Stimulated activated CD8-positive, alpha-beta memory T cell treated with anti-CD3 and anti-CD28 coated beads, Interleukin-2, amount 100 ng/mL, for 1 hour (primary cell): Measurements from ENCODE around the gene SLC35E1.

Experiments
- DNase-seq, 2 donors: peaks; one replicate each; pipeline ENCODE4 v3.0.0-alpha.2; 2020; ENCODE audit warnings: low read depth in 2 of 2

The SLC35E1 gene

DNA sequence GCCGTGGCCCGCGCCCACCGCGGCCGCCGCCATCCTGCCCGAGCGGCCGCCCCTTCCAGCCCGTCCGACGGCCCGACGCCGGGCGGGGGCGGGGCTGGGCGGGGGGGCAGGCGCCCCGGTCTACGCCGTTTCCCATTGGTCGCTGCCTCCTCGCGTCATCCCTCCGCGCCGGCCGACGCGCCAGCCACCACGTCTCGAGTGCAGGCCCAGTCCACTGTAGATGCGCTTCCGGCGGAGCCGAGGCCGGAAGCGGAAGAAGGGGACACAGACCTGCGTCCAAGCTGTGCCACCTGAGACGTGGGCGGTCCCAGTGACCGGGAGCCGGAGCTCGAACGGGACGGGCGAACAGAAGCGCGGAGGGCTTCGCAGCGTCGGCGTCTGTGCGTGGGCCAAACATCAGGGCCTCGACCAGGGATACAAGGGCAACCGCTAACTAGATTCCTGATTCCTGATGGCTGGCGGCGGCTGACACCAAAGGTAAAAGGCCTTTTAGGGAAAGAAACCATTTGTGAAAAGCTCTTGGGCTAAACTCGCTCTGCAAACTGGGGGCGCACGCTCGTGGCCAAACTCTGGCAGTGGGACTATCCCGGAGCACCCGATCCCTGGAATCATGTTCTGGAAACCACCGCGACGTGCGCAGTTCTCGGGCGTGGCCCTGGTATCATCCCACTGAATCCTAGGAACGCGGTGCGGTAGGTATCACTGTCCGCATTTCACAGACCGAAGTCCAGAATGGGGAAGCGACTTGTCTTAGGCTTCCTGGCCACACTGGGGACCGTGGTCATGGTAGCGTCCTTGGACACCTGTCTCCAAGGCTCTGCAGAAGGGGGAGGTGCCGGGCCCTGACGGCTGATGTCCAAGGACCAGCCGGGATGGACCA lies at the start of gene SLC35E1:
Gene SLC35E1 (minus strand): TSS at position 84 of the 880 bp plus-strand sequence. CDS start 51 bp downstream, at position 33.
- DNase-seq = peak; percentile 80 to 84

- DNase-seq = no peak
Observed at GRCh38 chr19:16621165-16621800, 49.1 kb upstream of the SLC35E1 start.

- no peak for DNase-seq
Observed at GRCh38 chr19:16620584-16620983, 48.4 kb upstream of the SLC35E1 start.

- no peak for DNase-seq
Observed at GRCh38 chr19:16620018-16620417, 47.8 kb upstream of the SLC35E1 start.

- no peak for DNase-seq
Observed at GRCh38 chr19:16619457-16619856, 47.2 kb upstream of the SLC35E1 start.

GRCh38 chr19:16618248-16618647 lies 46.0 kb upstream of the SLC35E1 start:
- no peak for DNase-seq

DNA sequence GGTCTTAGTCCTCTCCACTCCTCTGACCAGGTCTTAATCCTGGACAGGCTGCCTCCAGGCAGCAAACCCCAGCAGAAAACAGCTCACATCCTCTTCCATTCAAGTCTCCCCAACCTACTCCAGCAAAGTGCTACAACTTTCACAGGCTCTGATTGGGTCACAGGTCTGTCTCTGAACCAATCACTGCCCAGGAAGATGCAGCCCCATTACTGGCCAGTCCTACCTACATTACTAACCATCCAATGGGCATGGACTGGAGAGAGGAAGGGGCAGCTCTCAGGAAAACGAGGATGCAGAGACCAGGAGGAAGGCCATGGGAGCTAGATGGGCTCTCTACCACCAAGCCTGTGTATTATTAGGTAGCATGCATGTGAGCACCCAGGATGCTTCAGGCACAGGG lies 43.6 kb upstream of the SLC35E1 start:
- DNase-seq = no peak

- no peak for DNase-seq
Observed at GRCh38 chr19:16614941-16615340, 42.7 kb upstream of the SLC35E1 start.

DNA sequence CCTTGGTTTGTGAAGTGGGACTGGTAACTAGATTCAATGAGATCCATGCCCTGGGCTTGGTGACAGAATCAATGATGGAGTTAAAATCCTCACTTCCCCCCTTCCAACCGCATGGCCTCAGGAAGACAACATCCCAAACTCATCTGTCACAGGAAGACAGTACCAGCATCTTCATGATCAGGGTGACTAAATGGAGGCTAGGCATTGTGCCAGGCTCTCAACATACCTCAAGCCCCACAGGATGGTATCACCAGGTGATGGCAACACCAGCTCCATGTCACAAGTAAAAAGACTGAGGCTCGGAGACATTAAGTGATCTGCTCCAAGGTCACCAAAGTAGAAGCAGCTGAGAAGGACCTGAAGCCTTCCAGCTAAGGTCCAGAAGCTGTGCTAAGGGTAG lies 41.6 kb upstream of the SLC35E1 start:
- no peak for DNase-seq

- DNase-seq = no peak
Observed at GRCh38 chr19:16612636-16613035, 40.4 kb upstream of the SLC35E1 start.

GRCh38 chr19:16611121-16611520 lies 38.9 kb upstream of the SLC35E1 start:
- DNase-seq = no peak

DNA sequence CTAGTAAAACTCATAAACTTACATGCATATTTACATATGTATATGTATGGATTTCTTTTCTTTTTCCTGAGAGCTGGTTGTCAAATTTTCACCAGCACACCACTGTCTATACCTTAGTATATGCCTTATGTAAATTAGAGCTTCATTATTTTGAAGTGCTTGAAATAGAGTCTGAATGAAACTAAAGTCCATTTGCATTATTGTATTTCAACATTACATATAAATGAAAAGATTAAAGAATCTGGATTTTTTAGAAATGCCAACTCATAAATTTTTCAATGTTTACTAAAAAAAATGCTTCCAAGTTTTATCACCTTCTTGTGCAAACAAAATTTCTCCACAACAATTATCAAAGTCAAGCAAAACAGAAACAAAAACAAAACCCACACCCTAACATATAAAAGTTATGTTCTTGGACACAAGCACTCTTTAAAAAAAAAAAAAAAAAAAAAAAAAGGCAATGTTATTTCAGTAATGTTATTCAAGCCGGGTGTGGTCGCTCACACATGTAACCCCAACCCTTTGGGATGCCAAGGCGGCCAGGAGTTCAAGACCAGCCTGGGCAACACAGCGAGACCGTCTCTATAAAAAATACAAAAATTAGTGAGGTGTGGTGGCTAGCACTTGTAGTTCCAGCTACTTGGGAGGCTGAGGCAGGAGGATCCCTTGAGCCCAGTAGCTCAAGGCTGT lies 37.4 kb upstream of the SLC35E1 start:
- DNase-seq = no peak

DNA sequence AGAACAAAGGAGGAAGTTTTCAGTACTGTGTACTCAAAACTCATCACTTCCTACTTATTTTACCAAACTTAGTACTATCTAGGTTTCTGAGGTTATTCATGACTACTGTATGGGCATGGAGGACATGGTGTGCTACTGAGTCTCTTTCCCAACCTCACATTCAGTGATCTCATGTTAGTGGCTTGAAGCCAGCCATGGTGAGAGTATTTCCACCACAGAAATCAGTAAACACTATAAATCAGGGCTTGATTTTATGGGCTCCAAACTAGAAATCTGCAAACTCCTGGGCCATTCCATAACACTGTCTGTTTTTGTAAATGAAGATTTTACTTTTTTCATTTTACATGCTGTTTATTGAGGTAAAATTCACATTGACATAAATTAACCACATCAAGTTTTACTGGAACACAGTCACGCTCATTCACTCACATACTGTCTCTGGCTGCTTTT lies 36.1 kb upstream of the SLC35E1 start:
- no peak for DNase-seq

- no peak for DNase-seq
Observed at GRCh38 chr19:16607819-16608218, 35.6 kb upstream of the SLC35E1 start.

DNA sequence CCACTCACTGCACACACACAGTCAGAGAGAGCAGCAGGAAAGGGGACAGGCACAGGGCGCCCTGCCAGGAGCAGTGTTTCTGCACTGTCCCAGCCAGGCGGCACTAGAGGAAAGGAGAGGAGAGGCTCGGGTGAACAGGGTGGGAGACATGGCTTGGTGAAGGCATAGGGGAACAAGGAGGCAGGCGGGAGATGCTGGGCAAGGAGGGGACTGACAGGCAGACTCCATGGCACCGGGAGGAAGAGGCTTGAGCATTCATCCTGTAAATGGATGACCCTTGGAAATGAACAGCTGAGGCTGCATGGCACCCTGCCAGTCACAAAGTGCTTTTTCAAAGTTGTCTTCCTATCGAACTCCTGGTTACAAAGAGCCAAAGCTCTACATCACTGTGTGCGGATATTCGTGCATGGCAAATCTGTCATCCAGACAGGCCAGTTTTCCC lies 33.4 kb upstream of the SLC35E1 start:
- no peak for DNase-seq

DNA sequence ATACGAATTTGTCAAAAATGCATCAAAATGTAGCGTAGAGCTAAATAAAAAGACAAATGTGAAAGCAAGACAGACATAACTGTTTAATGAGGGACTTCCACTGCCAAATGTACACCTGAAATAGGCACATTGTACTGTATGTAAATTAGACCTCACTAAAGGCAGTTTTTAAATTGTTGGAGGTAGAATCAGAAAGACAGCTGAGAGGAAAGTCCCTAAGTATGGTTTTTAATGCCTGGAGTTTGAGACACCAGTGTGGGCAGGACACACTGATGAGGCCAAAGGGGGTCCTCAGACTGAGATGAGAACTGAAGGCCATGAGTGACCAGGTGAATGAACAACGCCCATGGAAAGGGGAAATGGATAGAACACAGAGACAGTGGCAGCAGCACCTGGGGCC lies 32.9 kb upstream of the SLC35E1 start:
- no peak for DNase-seq

GRCh38 chr19:16604615-16605014 lies 32.4 kb upstream of the SLC35E1 start:
- no peak for DNase-seq

GRCh38 chr19:16603090-16603489 lies 30.9 kb upstream of the SLC35E1 start:
- DNase-seq = no peak

- DNase-seq = no peak
Observed at GRCh38 chr19:16601378-16602052, 29.3 kb upstream of the SLC35E1 start.

- DNase-seq = no peak
Observed at GRCh38 chr19:16600824-16601223, 28.6 kb upstream of the SLC35E1 start.

DNA sequence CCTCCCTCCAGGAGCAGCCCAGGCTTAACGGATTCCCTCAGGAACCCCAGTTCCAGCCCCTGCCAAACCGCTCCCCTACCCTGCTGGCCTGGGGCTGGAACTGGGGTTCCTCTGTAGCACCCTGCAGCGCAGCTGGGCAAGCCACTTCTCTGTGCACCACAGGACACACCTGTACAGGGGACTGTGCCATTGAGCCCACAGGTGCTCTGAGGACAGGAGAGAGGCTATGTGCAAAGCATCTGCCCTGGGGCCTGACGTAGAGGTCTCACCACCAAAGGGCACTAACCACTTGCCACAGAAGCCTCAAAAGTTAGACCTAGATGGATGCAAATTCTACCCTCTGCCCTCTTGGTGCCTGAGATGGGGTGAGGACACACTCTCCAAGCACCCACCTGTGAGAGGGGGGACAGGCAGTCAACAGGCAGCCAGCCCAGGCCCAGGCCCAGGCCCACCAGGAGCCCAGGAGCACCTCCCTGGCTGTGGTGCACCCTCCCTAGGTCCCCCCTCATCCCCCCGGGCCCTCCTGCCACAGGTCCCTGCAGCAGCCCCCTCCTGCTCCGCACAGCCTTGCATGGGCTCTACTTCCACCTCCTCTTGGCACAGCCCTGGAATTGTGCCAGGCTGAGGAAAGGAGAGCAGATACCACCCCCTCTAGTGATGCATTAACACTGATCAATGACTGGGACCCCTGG lies 27.6 kb upstream of the SLC35E1 start:
- DNase-seq = no peak
